Measurements from ENCODE around the gene TMEM44.

- TF ChIP-seq CTCF (IDR thresholded peaks at IDR 0.05) (no peak), POLR2A (IDR thresholded peaks at IDR 0.05) (no peak)
These were observed 11.3 kb downstream of the TMEM44 start for GRCh38 chr3:194621947-194622346.
